Stomach (tissue), 4 donors: Measurements from ENCODE around the gene AP1B1.

Source experiments
- POLR2A ChIP-seq, 4 donors: fragments of 450-650 bp; IDR thresholded peaks; one replicate each; pipeline ENCODE4 v1.6.1; 2016; ENCODE audit warnings: antibody characterized with exemption in 4 of 4, control low read depth in 2 of 4, mild to moderate bottlenecking in 1 of 4, moderate library complexity in 1 of 4
- POLR2AphosphoS5 ChIP-seq, 3 donors: sonication (generic); formaldehyde crosslinking; IDR thresholded peaks; one replicate each; pipeline ENCODE4 v1.6.1; 2016; ENCODE audit warnings: antibody characterized with exemption in 3 of 3
- TF ChIP-seq, protein P1 (sequence below), 7 experiments: fragments of 450-650 bp in 4 of 7; fragments of 200-600 bp in 3 of 7; sonication (generic) in 3 of 7; IDR thresholded peaks; one replicate each; pipeline ENCODE4 v1.5.1; 2016 to 2019; ENCODE audit warnings: antibody characterized with exemption in 7 of 7, control low read depth in 2 of 7, mild to moderate bottlenecking in 1 of 7

DNA sequence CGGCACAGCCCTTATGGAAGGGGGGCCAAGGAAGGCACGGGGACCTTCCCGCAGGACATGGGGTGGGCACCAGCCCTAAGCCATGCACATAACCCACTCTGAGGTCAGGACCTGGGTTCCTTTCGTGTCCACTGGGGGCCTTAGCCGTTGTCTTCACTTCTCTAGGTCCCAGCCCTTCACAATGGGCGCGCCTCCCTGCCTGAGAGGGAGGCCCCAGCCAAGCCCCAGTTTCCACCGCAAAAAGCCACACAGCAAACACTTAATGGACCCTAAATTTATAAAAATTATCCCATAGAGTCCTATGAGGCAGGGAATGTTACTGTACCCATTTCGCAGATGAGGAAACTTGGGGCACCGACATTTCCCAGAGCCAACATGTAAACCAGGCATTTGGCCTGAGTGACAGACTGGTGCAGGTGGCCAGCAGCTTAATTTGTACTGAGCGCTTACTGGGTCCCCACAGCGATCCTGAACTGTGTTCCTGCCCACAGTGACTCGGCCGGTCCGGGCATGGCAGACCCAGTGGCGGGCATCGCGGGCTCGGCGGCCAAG, 80.7 kb downstream of the AP1B1 start:
- TF ChIP-seq POLR2A (IDR thresholded peaks at IDR 0.05): no peak
- TF ChIP-seq POLR2AphosphoS5 (IDR thresholded peaks at IDR 0.05): no peak
- TF ChIP-seq, protein P1, sequence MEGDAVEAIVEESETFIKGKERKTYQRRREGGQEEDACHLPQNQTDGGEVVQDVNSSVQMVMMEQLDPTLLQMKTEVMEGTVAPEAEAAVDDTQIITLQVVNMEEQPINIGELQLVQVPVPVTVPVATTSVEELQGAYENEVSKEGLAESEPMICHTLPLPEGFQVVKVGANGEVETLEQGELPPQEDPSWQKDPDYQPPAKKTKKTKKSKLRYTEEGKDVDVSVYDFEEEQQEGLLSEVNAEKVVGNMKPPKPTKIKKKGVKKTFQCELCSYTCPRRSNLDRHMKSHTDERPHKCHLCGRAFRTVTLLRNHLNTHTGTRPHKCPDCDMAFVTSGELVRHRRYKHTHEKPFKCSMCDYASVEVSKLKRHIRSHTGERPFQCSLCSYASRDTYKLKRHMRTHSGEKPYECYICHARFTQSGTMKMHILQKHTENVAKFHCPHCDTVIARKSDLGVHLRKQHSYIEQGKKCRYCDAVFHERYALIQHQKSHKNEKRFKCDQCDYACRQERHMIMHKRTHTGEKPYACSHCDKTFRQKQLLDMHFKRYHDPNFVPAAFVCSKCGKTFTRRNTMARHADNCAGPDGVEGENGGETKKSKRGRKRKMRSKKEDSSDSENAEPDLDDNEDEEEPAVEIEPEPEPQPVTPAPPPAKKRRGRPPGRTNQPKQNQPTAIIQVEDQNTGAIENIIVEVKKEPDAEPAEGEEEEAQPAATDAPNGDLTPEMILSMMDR (IDR thresholded peaks at IDR 0.05): no peak
